Uterus (tissue), 2 donors: ENCODE results near the gene SAP25.

ENCODE experiments used
- POLR2A ChIP-seq, 2 donors: fragments of 450-650 bp; IDR thresholded peaks; one replicate each; pipeline ENCODE4 v1.6.1; 2016; ENCODE audit warnings: antibody characterized with exemption in 2 of 2, mild to moderate bottlenecking in 1 of 2, moderate library complexity in 1 of 2
- TF ChIP-seq, protein P1 (sequence below), 4 experiments: fragments of 200-600 bp in 2 of 4; fragments of 450-650 bp in 2 of 4; sonication (generic) in 2 of 4; IDR thresholded peaks; one replicate each; pipeline ENCODE4 v1.5.1; 2016 to 2019; ENCODE audit warnings: antibody characterized with exemption in 4 of 4, mild to moderate bottlenecking in 2 of 4, moderate library complexity in 1 of 4

DNA sequence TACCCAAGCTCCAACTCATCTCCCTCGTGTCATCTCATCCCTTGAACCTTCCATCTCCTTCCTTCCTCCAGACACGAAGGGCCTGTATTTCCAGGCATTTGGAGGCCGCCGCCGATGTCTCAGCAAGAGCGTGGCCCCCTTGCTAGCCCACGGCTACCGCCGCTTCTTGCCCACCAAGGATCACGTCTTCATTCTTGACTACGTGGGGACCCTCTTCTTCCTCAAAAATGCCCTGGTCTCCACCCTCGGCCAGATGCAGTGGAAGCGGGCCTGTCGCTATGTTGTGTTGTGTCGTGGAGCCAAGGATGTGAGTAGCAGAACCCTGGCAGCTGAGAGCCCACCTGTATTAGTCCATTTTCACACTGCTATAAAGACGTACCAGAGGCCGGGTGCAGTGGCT lies 17.9 kb upstream of the SAP25 start:
- TF ChIP-seq, protein P1, sequence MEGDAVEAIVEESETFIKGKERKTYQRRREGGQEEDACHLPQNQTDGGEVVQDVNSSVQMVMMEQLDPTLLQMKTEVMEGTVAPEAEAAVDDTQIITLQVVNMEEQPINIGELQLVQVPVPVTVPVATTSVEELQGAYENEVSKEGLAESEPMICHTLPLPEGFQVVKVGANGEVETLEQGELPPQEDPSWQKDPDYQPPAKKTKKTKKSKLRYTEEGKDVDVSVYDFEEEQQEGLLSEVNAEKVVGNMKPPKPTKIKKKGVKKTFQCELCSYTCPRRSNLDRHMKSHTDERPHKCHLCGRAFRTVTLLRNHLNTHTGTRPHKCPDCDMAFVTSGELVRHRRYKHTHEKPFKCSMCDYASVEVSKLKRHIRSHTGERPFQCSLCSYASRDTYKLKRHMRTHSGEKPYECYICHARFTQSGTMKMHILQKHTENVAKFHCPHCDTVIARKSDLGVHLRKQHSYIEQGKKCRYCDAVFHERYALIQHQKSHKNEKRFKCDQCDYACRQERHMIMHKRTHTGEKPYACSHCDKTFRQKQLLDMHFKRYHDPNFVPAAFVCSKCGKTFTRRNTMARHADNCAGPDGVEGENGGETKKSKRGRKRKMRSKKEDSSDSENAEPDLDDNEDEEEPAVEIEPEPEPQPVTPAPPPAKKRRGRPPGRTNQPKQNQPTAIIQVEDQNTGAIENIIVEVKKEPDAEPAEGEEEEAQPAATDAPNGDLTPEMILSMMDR (IDR thresholded peaks at IDR 0.05), result no peak
- TF ChIP-seq POLR2A (IDR thresholded peaks at IDR 0.05), result no peak
